Fibroblast of gingiva (primary cell): ENCODE data around the gene NHERF1.

Source experiments
- DNase-seq: peaks from one replicate; pipeline ENCODE4 v3.0.0-alpha.2; 2011; ENCODE audit warnings: low read depth

Gene NHERF1

DNA sequence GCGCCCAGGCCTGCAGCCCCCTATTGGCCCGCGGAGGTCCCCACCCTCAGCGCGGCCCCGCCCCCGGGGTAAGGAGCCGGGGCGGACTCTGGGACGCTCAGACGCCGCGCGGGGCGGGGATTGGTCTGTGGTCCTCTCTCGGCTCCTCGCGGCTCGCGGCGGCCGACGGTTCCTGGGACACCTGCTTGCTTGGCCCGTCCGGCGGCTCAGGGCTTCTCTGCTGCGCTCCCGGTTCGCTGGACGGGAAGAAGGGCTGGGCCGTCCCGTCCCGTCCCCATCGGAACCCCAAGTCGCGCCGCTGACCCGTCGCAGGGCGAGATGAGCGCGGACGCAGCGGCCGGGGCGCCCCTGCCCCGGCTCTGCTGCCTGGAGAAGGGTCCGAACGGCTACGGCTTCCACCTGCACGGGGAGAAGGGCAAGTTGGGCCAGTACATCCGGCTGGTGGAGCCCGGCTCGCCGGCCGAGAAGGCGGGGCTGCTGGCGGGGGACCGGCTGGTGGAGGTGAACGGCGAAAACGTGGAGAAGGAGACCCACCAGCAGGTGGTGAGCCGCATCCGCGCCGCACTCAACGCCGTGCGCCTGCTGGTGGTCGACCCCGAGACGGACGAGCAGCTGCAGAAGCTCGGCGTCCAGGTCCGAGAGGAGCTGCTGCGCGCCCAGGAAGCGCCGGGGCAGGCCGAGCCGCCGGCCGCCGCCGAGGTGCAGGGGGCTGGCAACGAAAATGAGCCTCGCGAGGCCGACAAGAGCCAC is at the start of gene NHERF1:
TSS of gene NHERF1 (plus strand) at position 100 of the 750 bp plus-strand sequence. CDS start at position 319, 219 bp downstream.
- peak; percentile 89 for DNase-seq

DNA sequence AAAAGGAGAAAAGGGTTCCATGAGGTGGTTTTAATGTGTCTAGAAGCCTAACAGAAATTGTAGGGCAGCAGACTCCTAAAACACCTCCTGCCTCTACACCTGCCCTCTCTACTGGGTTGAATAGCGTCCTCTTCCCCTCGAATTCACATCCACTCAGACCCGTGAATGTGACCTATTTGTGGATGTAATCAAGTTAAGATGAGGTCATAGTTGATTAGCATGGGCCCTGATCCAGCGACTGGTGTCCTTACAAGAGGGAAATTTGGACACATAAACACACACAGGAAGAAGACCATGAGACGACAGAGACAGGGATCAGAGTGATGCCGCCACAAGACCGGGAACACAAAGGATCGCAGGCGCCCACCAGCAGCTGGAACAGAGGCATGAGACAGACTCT is 49.2 kb upstream of the NHERF1 start:
- DNase-seq = no peak

DNA sequence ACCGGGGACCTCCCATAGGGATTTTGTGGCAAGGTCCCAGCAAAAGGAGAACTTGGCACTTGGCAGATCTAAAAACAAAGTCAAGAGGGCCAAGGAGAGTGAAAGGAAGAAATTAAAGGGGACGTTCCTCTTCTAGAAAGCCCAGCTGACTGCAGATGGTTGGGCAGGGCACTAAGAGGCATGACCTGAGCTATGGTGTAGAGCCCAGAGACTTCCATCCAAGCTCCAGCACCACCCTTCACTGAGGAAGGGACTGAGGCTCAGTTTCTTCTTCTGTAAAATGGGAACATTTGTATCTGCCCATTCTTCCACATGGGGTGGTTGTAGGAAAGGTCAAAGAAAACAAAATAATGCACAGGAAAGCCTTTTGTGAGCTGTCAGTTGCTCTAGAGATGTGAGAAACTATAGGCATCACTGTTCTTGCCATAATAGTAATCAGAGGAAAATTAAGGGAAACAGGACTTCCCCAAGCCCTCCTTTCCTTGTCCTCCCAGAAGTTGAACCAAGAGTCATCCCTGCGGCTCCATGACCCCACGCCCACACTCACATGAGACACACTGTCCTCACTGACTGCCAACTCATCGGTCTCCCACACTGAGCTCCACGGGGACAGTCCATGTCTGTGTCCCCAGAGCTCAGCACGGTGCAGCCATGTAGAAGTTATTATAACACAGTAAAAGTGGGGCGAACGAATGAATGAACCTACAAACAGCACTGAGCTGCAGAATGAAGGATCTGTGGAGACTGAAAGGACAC is 46.1 kb upstream of the NHERF1 start:
- no peak for DNase-seq

DNA sequence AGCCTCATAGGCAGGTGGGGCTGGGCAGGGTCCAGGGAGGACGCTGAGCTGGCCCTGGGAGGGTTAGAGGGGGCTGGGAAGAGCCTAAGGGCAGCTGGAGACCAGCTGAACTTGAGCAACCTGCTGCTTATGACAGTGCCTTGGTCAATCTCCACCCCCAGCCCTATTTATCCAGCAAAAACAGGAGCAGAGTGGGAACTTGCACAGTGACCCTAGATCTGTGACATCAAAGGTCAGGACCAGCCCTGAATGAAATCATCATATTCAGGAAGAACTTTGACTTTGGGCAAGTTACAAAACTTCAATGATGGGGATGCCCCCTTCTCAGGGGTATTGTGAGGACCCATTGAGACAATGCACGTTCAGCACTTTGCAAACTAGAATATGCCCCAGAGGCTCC is 45.1 kb upstream of the NHERF1 start:
- DNase-seq = no peak

DNA sequence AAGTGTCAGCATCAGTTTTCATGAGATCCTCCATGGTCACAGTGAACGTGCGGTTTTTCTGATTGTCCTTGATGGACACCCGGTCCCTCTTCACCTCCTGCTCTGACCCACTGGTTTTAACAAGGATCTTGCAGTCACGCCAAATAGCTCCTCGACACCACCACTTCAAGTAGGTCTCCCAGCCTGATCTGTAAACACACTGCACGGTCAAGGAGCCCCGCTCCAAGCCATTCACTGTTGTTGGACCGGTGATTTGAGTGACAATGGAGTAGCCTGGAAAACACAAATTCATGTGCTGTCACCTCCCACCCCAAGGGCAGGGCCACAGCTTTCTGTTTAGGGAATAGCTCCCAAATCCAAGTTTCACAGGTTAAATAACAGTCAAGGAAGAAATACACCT is 43.9 kb upstream of the NHERF1 start:
- DNase-seq = no peak

DNA sequence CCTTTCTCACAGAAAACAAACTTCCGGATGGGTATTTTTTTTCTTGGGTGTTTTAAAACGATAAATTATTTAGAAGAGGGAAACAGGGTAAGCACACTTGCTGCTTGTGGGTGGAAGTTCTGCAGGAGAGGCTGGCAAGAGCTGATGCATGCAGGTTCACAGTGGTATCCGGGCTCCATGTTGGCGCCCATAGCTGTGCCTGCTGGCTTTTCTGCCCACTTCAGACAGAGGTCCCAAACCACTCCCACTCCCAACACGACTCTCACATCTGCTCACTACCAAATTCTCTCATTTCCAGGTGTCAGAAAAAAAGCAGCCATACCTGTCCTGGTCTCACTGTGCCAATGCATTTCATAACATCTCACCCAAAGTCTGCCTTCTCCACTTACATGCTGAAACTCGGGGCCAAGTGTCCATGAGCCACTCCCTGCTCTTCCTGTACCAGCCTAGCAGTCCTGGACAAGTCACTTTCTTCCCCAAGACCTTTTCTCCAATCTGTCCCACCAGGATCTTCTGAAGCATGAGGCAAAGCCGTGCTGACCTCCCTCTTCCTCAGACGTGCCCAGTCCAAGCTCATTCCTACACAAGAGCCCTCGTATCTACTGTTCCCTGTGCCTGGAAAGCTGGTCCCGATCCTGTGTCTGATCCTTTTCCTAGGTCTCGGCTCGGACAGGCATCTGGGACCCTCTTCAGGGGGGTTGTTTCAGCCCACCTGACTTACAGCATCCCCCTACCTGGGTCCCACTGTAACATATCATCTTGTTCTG is 37.2 kb upstream of the NHERF1 start:
- no peak for DNase-seq

DNA sequence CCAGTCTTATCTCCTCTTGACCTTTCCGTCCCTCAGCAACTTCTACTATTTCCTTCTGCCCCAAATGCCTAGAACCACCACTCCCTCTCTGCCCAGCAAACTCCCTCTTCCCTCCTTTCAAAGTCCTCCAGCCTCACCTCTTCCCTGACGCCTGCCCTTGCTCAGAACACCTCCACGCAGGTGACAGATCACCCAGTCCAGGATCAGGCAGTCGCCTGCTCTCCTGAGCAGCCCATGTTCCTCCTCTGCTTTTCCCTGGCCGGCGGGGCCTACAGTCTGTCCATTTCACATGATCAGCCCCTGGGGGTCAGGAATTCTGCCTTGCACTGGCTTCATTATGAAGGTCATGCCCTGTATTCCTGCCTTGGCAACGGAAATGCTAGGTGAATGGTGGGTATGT is 36.1 kb upstream of the NHERF1 start:
- DNase-seq = no peak

DNA sequence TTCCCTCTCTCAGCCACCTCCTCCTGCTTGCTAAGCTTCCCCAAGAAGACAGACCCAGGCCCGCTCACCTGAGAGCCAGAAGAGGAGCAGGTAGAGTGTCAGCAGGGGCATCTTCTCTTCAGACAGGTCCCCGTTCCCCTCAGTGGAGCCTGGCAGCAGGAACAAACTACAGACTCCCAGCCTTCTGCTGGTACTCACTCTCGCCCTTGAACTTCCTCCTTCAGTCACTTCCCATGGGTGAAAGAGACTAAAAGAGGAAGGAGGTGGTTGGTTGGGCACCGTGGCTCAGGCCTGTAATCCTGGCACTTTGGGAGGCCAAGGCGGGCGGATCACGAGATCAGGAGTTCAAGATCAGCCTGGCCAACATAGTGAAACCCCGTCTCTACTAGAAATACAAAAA is 35.7 kb upstream of the NHERF1 start, which contains the start of gene CD300LF:
TSS of gene CD300LF (minus strand) at position 168 of the 400 bp plus-strand sequence. CDS start at position 111, 57 bp downstream.
- no peak for DNase-seq

DNA sequence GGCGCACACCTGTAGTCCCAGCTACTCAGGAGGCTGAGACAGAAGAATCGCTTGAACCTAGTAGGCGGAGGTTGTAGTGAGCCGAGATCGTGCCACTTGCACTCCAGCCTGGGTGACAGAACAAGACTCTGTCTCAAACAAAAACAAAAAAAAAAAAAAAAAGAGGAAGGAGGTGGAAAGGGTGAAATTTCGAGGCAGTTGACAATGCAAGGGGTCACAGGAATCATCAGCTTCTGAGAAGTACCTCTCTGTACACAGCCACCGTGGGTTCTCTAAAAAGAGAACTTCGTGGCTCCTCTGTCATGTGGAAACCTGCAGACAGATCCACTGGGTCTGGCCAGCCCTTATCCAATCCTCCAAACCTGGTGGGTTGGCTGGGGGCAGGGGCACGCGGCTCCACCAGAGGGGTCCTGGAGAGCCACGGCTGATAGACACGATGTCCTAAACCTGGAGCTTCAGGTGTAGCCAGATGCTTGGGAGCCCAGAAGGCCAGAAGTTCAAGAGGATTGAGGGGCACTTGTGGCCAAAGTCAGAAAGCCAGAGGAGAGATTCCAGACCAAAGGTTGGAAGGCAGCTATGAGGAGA is 35.2 kb upstream of the NHERF1 start:
- DNase-seq = no peak

DNA sequence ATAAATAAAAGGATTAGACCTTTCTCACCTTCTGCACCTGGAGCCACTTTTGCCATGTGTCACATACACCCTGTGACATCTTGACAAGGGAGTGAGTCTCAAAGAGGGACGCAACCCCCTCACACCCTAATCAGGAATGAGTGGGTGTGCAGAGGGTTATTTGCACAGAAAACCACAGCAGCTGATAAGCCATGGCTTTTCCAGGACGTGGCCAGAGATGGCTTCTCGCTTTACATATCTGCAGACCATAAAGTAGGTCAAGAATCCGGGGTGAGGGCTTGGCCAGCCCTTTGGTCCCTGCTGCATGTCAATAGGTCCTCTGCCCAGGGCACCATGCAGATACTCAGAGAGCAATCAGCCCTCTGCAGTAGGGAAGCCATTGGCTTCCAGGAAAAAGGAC is 33.3 kb upstream of the NHERF1 start:
- no peak for DNase-seq

DNA sequence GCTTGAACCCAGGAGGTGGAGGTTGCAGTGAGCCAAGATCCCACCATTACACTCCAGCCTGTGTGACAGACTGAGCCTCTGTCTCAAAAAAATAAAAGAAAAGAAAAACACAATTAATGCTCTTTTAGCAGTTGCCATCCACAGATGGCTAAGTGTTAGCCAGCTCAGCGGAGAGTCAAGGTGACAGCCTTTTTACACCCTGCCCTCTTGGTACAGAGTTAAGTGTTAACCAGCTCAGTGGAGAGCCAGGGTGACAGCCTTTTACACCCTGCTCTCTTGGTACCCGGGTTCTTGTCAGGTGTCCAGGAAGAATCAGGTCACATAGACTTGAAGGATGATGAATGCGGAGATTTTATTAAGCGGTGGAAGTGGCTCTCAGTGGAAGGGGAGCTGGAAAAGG is 27.9 kb upstream of the NHERF1 start:
- no peak for DNase-seq

DNA sequence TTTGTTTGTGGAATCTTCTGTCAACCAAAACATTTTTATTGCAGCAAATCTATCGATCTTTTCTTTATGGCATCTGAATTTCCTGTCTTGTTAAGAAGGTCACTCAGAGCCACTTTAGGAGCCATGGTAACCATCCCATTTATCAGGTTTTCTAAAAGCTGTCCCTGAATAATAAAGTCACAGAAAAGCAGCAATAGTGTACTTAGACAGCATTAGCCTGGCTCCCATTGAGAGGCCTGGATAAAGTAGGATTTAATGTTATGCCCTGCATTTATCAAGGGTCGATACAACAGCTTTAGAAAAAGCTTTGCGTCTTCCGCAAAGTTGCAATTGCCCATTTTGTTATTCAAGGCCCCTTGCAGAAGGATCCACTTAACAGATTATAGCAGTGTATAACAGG is 25.6 kb upstream of the NHERF1 start:
- DNase-seq = no peak

DNA sequence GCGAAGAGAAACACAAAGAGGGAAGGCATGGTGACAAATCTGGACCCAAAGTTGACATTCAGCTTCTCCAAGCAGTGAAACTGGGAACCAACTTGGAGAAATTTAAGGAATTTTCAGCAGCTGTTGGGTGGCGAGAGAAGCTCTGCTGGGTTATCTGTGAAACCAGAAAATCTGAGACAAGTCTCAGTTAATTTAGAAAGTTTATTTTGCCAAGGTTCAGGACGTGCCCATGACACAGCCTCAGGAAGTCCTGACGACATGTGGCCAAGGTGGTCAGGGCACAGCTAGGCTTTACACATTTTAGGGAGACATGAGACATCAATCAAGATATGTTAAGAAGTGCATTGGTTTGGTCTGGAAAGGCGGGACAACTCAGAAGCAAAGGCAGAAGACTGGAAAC is 24.5 kb upstream of the NHERF1 start:
- DNase-seq = no peak

DNA sequence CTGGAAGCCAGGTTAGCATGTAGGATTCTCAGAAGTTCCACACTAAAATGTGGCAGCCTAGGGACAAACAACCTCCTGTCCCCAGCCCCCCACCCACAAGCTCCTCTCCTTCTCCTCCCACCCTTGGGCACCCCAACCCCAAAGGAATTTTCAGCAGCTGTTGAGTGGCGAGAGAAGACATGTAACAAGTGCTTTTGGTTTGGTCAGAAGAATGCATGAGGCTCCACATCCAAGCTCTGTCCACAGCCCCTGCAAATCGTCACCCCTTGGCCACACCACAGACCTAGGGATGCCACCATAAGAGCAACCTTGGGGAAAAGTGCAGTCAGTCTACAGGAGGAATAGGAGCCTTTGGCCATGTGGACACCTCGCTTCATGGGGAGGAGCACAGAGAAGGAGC is 23.3 kb upstream of the NHERF1 start:
- DNase-seq = no peak

DNA sequence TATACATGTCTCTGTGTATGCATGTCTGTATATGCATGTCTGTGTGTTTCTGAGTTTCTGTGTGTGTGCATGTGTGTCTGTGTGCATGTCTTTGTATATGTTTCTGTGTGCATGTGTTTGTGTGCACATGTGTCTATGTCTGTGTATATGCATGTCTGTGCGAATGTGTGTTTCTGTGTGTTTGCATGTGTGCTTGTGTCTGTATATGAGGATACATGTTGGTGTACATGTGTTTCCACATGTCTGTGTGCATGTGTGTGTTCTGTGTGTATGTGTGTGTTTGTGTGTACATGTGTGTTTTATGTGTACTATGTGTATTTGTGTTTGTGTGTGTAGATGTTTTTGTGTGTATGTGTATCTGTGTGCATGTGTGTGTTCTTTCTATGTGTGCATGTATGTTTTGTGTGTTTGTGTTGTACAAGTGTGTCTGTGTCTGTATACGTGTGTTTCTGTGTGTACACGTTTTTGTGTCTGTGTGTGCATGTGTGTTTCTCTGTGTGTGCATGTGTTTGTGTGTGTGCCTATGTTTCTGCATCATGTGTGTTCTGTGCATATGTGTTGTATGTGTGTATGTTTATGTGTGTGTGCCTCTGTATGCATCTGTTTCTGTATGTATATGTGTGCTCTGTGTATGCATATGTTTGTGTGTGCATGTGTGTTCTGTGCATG is 20.3 kb upstream of the NHERF1 start:
- DNase-seq = no peak

DNA sequence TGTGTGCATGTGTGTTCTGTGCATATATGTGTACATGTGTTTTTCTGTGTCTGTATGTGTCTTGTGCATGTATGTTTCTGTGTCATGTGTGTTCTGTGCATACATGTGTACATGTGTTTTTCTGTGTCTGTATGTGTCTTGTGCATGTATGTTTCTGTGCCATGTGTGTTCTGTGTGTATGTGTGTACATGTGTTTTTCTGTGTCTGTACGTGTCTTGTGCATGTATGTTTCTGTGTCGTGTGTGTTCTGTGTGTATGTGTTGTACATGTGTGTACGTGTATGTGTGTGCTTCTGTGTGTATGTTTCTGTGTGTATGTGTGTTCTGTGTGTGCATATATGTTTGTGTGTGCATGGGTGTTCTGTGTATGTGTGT is 19.7 kb upstream of the NHERF1 start:
- no peak for DNase-seq

DNA sequence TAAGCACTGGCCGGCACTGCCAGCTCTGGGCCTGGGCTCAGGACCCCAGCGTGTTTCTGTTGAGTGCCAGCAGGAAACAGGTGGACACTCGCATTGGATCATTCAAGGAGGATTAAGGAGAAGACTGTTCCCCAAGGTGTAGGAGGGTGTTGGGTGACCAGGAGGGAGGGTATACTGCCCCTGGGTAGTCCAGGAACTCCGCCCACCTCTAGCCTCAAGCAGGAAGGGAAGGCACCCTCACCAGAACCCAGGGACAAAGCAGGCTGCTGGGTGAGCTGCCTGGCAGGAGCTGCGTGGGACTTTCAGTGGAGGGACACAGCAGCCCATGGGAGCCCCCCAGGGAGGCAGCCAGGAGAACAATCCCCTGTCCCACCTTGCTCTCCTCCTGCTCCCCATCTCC is 19.1 kb upstream of the NHERF1 start:
- no peak for DNase-seq

DNA sequence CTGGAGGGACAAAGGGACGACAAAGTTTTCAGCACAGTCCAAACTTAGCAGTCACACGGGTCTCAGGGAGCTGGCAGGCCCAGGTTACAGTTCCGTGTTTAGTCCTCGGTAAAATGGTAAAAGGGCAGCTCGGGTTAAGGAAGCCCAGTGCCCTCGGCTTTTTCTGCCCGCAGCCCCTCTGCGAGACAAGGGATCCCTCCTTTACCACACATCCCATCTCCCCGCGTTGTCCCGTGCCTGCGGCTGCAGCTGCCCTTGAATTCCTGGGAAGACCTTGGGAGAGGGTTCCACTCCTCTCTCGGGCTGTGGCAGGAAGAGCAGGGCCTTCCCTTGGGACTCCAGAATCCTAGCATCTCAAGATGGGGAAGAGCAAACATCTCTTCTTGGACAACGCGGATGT is 18.6 kb upstream of the NHERF1 start:
- DNase-seq = no peak

DNA sequence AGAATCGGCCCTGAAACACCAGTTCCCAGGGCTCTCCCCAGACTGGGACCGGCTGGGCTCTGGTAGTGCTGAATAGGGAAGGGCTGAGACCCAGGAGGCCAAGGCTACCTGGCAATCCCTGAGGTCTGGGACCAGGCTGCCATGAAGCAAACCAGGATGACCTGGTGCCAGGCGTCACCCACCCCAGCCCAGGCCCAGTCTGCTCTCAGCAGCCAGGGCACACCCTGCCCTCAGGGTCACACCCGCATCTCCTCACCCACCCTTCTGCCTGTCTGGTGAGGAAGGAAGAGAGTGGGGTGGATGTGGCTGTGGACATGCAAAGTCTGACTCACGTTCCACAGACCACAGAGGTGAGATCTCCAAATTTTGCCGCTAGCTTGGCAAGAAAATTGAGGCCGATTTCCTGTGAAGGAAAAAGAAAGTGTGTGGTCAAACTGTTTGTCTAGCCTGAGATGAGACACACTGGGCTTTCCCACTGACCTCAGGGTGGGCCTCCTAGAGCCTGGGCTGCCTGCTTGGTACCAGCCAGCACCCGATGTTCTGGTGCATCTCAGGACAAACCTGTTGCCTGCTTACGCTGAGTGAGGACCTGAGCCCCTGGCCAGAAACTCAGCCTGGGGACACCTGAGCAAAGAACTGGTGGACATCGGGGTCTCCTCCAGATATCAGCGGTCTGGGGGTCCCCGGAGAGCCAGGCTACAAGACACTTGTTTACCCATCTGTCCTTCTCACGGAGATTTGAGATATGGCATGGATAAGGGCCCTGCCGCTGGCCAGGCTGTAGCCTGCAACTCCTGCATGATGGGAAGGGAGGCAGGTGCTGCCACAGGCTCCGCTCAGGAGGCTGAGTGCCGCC is 17.7 kb upstream of the NHERF1 start:
- no peak for DNase-seq

DNA sequence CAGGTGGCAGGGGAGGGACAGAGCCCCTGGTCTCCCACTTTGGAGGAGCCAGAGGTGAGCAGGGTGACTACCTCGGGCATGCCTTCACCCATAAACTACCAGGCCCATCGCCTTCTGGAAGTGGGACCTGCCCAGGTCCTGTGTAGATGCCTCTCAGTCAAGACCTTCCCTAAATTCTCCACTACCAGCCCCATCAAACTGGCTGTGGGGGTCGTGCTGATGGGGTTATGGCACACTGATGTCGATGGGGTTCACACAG is 17.2 kb upstream of the NHERF1 start:
- no peak for DNase-seq
